ENCODE data around the gene ZNF772.
"Not testable (repeated sequence)": the region's sequence is repeated elsewhere in the genome, so short reads cannot be mapped to it uniquely, and the experiment has no call there.

The ZNF772 gene

DNA sequence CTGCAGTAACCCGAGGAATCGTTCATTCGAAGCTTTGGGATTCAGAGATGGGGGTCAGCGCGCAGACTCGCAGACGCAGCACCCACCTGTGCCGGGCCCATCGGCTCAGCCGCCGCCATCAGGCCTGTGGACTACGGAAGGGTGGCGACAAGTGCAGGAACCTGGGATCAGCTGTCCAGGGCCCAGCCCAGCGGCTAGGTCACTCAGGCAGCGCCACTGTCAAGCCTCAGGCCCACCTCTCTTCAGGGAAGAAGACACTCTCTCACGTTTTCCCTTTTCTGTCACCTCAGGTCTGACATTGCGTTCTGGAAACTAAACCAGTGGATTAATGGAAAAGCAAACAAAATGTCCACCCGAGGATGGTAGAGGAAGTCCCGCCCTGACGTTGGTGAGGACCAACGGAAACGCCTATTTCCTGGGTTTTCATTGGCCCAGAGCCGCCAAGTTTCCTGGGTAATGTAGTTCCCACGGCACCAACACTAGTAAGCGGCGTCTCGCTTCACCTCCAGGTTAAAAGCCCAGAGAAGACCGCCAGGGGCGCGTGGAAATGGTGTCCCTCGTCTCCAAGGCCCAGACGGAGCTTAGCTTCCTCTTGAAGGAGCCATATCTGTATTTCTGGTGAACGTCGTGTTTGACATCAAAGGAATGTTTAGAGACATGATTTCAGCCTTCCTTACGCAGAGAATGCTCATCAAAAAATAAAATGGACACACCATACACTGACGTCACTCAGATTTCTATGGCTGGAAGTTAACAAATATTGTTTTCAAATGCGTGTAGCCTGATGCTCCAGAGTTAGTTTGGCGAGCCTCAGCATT, at the start of gene ZNF772:
Gene ZNF772 (minus strand): TSS at position 376 of the 818 bp plus-strand sequence. CDS start 257 bp downstream, at position 119.
- DNase-seq, result peak; percentile 89 to 96

DNA sequence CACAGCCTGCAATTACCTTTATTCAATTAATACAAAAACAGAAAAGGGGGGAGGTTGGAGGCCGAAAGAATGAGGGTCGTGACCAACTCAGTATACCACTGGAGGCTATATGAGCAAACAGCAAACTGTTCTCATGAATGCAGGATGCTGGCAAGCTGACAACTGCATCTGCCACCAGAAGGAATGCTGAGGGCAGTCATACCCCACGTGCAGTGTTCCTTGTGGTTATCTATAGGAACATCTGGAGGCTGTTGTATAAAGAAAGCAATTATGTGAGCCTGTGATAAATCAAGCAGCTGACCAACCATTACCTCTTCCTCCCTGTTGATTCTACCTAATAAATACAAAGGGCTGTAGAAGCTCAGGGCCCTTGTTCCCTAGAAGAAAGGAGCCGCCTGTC, 40.7 kb upstream of the ZNF772 start:
- DNase-seq, result not testable (repeated sequence)

DNA sequence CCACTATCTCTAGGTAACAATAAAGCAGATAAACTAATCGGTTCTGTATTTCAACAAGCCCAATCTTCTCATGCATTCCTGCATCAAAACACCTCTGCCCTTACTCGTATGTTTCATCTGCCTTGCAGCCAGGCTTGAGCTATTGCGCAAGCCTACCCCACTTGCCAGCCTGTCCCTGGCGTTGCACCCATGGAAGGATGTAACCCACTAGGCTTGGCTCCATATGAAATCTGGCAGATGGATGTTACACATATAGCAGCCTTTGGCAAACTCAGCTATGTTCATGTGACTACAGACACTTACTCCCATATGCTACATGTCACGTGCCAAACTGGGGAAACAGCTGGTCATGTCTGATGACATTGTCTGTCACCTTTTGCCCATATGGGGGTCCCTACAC, 37.9 kb upstream of the ZNF772 start:
- DNase-seq, result no peak

DNA sequence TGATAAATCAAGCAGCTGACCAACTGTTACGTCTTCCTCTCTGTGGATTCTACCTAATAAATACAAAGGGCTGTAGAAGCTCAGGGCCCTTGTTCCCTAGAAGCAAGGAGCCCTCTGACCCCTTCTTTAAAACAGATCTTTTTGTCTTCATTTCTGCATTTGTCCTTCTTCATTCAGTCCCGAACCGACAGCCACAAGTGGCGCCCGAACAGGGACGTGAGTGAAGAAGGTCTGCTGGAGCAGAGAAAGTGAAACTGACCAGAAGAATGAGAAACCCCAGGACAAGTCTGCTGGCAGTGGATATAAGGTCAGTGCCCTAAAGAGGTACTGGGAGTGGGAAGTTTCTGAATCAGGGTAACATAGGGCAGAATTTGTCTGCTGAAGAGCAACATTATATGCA, 35.5 kb upstream of the ZNF772 start:
- no peak for DNase-seq

DNA sequence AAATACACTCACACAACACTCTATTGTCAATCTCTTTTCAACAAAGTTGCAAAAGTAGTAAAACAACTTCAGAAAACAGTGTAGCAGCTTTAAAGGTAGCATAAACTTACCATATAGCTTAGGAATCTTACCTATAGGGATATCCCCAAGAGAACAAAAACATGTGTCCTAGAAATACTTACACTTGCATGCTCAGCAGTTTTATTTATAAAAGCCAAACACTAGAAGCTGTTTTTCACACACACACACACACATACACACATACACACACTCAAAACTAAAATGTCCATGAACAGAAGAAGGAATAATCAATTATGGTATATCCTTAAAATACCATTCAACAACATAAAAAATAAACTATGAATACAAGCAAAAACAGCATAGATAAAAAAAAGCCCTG, 34.1 kb upstream of the ZNF772 start:
- no peak for DNase-seq

DNA sequence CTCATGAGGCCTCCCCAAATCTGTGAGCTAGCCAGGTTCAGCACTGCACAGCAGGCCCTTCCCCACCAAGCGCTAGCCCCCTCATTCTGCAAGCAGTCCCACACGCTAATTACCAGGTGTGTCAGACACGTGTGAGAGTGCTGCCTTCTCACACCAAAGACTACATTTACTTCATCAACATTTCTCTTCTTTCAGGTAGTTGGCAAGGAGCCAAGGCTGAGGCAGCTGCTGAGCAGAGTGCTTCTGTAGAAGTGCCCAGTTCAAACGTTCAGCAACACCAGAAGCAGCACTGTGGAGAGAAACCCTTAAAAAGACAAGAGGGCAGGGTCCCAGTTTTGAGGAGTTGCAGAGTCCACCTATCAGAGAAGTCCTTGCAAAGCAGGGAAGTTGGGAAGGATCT, 28.8 kb upstream of the ZNF772 start:
- no peak for DNase-seq

DNA sequence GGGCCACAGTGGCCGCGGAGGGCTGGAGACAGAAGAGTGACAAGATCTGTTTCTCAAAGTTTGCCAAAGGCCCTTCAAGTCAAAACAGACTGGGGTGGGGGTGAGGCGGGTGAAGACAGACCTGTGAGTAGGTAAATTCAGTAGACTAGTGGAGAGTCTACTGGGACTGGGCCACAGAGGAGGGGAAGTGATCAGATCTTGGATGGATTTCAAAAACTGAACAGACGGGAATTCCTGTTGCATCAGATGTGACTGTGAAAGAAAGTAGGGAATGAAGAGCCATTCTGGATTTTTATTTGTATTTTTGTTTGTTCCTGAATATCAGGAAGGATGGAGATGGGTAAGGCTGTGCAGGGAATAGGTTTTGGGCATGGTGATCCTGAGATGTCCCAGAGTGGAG, 23.0 kb upstream of the ZNF772 start:
- DNase-seq, result not testable (repeated sequence)

DNA sequence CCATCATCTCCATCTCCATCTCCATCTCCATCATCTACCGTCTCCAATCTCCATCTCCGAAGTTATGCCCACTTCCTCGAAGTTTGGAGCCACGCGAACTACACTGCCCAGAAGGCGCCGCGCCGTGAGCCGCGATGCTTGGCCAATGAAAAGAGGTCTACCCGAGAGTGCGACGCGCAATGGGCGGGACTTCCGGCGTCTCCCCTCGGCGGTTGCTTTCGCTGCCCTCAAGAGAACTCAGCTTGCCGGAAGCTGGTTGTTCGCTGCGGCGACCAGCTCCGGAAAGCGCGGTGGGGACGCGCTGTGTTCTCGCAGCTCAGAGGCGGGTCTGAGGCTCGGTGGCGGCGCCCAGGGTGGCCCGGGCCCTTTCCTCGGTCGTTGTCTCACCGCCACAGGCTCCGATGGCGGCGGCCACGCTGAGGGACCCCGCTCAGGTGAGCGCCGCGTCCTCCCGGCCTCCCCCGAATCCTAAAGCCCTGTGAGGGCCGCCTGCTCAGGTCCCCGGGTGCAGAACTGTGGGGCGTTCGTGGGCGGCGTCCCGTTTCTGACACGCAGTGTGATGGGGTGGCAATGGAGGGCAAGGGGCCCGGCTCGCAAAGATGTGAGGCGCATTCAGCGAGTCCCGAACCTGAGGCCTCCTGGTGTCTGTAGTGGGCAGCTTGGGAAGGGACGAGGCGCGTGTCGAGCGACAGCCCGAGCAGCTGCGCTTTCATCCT, 22.5 kb upstream of the ZNF772 start, which contains the start of gene ZNF773:
Gene ZNF773 (plus strand): TSS at position 259 of the 716 bp plus-strand sequence. CDS start 143 bp downstream, at position 402.
- peak; percentile 89 to 95 for DNase-seq

DNA sequence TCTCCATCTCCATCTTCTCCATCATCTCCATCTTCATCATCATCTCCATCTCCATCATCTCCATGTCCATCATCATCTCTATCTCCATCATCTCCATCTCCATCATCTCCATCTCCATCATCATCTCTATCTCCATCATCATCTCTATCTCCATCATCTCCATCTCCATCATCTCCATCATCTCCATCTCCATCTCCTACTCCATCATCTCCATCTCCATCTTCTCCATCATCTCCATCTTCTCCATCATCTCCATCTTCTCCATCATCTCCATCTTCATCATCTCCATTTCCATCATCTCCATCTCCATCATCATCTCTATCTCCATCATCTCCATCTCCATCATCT, 21.9 kb upstream of the ZNF772 start:
- DNase-seq, result not testable (repeated sequence)

DNA sequence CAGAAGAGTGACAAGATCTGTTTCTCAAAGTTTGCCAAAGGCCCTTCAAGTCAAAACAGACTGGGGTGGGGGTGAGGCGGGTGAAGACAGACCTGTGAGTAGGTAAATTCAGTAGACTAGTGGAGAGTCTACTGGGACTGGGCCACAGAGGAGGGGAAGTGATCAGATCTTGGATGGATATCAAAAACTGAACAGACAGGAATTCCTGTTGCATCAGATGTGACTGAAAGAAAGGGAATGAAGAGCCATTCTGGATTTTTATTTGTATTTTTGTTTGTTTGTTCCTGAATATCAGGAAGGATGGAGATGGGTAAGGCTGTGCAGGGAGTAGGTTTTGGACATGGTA, 10.9 kb upstream of the ZNF772 start:
- DNase-seq, result not testable (repeated sequence)

DNA sequence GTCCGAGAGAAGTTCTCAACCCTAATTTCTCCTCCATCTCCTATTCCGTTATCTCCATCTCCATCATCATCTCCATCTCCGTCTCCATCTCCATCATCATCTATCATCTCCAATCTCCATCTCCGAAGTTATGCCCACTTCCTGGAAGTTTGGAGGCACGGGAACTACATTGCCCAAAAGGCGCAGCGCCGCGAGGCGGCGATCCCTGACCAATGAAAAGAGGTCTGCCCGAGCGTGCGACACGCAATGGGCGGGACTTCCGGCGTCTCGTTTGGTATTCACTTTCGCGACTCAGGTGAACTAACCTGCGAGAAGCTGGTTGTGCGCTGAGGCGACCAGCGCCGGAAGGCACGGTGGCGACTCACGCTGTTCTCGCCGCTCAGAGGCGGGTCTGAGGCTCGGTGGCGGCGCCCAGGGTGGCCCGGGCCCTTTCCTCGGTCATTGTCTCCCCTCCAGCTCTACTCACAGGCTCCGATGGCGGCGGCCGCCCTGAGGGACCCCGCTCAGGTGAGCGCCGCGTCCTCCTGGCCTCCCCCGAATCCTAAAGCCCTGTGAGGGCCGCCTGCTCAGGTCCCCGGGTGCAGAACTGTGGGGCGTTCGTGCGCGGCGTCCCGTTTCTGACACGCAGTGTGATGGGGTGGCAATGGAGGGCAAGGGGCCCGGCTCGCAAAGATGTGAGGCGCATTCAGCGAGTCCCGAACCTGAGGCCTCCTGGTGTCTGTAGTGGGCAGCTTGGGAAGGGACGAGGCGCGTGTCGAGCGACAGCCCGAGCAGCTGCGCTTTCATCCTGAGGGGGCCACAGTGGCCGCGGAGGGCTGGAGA, 10.3 kb upstream of the ZNF772 start, which contains the start of gene ZNF419:
Gene ZNF419 (plus strand): TSS at position 274 of the 822 bp plus-strand sequence. CDS start 201 bp downstream, at position 475.
- DNase-seq, result peak; percentile 83 to 95

DNA sequence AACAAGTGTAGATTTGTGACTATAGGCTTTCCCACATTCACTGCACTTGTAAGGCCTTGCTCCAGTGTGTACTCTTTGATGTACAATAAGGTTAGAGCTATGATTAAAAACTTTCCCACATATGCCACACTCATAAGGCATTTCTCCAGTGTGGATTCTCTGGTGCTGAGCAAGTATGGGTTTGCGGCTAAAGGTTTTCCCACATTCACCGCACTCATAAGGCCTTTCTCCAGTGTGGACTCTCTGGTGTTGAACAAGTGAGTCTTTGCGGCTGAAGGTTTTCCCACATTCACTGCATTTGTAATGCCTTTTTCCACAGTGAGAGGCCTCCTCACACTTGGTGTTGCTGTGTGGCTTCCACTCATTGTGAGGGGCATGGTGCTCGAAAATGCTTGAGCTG, 3.7 kb downstream of the ZNF772 start:
- DNase-seq, result no peak

DNA sequence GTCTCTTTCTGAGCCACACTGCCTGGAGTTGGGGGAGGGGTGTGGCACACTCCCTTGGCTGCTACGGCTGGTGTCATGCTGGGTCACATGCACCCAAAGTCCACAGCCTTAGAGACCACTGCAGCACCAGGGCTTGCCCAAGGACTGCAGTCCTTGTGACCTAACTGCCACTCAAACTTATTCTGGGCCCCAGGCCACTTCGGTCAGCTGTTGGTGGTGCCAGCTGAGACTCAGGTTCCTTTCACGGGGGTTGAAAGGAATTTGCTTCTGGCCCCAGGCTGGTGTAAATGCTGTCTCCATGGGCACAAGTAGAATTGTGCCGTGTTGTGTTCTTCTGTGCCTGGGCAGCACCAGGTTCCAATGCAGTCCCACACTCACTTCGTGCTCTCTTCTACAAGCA, 10.9 kb downstream of the ZNF772 start:
- DNase-seq, result no peak

DNA sequence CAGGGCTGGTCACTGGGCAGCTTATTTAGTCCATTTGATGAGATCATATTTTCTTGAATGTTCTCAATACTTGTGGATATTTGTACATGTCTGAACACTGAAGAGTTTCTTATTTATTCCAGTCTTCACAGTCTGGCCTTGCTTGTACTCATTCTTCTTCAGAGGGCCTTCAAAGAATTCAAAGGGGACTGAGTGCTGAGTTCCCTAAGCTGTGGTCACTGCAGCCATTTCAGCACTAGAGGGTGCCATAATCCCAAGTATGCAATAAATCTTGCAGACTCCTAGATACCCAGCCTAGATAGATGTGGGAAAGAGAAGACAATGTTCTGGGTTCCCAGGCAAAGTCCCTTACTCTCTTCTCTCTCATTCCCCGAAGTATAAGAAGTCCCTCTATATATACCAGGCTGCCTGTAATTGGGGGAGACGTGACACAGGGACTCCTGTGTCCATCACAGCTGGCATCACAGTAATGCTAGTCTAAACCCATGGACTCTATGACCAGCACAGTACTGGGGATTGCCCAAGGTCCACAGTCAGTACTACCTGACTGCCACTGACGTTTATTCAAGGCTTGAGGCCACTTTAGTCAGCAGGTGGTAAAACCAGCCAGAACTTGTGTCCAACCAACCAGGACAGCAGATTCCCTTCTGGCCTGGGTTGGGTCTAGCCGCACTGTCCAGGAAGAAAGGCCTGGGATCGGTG, 11.5 kb downstream of the ZNF772 start:
- peak; percentile 25 for DNase-seq

DNA sequence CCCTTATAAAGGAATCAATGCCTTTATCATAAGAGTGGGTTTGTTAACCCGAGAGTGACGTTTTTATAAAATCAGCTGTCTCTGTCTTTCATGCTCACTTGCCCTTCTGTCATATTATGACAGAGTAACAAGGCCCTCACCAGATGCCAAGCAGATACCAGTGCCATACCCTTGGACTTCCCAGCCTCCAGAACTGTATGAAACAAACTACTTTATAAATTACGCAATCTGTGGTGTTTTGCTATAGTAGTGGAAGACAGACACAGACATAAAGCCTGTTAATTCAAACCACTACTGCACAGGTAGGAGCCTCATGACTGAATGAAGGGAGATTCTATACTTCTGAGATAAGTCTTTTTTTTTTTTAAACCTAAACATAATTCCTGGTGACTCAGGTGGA, 25.1 kb downstream of the ZNF772 start:
- no peak for DNase-seq

DNA sequence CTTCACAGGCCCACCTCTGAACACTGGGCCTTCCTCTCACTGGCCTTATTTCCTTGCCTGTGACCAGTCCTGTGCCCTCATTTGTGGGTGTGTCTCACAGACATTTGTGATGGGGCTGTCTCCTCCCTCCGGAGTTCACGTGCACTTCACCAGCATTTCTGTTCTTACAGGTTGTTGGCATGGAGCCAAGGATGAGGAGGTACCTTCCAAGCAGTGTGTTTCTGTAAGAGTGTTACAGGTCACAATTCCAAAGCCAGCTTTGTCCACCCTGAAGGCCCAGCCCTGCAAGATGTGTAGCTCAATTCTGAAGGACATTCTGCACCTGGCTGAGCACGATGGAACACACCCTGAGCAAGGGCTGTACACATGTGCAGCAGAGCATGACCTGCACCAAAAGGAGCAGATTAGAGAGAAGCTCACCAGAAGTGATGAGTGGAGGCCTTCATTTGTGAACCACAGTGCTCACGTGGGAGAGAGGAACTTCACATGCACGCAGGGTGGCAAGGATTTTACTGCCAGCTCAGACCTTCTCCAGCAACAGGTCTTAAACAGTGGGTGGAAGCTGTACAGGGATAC, 34.2 kb downstream of the ZNF772 start:
- no peak for DNase-seq

DNA sequence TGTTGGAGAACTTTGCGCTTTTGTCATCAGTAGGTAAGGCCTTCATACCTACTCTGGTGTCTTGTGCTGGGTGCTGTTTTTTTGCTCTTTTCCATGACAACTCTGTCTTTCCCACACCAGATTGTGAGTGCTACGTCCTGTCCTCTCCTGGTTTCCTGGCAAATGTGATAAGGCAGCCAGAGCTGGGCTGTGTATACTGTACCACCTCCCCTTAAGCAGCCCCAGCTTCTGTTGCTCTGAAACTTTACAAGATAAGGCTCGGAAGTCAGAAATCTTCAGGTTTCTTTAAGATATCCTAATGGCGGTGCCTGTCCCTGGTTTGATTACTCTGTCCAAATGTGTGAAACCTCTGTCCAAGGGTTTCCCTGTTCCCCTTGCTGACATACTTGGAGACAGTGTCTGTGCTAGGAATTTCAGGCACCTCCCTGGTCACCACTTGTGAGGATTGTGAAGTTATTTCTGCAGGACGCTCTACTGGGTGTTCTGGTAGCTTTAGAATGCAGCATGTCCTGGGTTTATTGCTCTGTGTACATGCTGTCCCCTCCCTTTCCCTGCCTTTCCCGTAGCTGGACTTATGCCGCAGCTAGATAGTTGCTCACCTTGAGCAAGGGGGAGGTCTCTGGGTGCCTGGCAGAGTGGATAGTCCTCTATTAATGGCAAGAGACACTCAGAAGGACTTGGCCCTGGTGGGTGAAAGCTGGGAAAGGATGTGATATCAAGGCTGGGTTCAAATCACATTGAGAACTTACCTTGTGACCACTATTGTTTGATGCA, 35.2 kb downstream of the ZNF772 start:
- no peak for DNase-seq

DNA sequence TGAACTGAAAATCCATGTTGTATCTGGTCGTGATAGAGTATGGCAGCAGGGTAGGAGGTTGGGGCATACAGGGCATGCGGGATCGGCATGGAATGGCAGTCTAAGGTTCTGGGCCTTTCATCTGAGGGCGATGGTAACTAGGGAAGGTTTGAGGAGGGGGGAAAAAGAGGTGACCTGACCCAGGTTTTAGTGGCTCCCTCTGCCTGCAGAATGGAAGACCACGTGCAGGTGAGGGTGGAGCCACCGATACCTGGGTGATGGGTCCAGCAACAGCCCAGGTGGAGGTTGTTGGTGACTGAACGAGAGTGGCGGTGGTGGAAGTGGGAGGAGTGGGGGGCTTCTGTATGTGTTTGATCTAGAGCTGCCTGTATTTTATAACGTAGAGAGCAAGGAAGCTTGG, 38.4 kb downstream of the ZNF772 start:
- no peak for DNase-seq

DNA sequence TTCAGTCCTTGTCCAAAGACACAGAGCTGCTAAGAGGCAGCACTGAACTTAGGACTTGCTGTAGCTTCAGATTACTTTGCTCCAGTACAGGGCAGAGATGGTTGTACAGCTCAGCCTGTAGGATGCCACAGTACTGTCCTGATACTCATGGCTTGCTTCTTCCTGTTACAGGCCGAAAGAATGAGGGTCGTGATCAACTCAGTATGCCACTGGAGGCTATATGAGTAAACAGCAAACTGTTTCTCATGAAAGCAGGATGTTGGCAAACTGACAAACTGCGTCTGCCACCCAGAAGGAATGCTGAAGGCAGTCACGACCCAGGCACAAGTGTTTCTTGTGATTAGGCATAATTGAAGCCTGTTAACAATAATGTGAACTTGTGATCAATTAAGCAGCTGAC, 39.4 kb downstream of the ZNF772 start:
- no peak for DNase-seq

DNA sequence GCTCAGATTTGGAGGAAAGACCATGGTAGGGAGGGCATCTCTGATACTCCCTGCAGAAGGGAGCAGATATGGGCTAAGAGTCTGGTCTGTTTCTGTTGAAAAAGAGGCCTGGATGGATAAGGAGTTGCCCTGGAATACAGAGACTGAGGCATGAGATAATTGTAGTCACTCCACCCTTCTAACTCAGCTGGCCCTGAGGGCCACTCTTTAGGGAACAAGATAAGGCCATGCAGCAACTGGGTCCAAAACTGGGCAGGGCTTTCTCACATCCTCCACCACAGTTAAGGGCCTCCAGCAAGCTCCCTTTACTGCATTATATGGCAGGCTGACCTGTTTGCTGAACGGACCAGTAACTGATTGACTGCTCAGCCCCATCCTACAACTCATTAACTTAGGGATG, 40.9 kb downstream of the ZNF772 start:
- no peak for DNase-seq

All from NCI-H2081 (cell line).